ENCODE data around the gene TAC3.
"Not testable (repeated sequence)": the region's sequence is repeated elsewhere in the genome, so short reads cannot be mapped to it uniquely, and the experiment has no call there.

Gene TAC3

GRCh38 chr12:57004651-57005050 lies 11.7 kb downstream of the TAC3 start:
- no peak for DNase-seq (ENCODE audit: low read depth)

DNA sequence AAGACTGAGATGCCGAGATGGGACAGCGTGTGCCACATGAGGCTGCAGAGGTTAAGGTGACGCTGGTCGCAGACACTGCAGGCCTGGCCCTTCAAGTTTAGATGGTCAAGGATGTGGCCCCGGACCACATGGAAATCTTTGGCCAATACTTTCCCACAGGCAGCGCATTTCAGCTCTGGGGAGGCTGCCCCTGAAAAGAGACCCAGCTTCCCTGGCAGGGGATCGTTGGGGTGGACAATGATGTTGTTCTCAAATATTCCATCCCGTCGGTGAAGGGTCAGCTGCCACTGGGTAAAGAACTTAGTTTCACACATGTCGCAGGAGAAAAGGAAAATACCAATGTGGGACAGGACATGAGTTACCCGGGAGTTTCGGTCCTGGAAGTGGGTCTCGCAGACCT lies 12.9 kb downstream of the TAC3 start:
- DNase-seq (ENCODE audit: low read depth) = no peak

- peak; percentile 41 for DNase-seq (ENCODE audit: low read depth)
These were observed 14.9 kb downstream of the TAC3 start for GRCh38 chr12:57001448-57001906.

GRCh38 chr12:57000393-57000792 lies 15.9 kb downstream of the TAC3 start:
- no peak for DNase-seq (ENCODE audit: low read depth)

DNA sequence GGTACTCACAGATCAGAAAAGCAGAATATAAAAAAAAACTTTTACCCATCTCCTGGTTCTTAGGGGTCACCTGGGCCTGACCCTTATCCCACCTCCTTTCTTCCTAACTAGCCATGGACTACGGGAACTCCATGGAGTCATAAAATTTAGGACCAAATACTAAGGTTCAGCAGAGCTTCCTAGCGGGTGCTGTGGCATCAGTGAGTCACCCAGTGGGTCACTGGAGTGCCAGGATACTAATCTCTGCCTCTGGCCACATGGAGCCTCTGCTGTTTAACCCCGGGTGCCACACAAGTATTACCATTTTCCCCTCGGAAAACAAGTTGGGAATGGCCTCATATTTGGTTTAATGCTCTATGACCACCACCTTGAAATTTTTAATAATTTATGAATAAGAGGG lies 16.9 kb downstream of the TAC3 start:
- no peak for DNase-seq (ENCODE audit: low read depth)

DNA sequence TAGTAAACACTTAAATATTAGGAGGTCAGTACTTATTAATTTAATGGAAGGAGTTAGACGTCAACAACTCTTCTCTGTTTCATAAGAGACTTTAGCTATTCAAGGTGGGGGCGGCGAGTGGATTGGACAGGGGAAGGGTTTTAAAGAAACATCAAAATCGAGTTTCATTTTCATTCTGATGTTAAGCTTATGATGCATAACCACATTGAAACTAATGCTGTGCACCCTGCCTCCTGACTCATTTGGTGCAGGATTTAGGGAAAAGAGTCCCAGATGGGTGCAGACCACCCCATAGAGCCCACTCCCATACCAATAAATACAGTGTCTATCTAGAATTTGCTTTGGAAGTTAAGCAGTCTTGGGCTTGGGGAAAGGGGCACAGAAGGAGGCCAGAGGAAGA lies 17.3 kb downstream of the TAC3 start:
- DNase-seq (ENCODE audit: low read depth) = no peak

DNA sequence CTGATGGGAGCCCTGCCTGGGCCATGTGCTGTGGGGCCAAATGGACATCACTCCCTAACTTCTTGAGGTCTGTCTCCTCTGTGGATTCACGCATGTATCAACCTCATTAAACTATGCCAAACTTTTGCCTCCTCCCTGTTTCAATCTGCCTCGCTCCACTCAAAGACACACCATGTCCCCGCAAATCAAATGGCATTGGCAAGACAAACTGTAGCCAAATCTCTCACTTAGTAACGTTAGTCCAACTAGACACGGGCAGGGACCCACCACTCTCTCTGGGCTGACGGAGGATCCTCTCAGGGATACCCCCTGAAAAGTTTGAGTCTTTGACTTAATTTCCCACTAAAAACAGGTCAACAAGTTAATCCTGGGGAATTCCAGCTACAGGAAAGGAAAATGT lies 18.0 kb downstream of the TAC3 start:
- DNase-seq (ENCODE audit: low read depth) = no peak

GRCh38 chr12:56996793-56997545 lies 19.4 kb downstream of the TAC3 start:
- DNase-seq (ENCODE audit: low read depth) = no peak

DNA sequence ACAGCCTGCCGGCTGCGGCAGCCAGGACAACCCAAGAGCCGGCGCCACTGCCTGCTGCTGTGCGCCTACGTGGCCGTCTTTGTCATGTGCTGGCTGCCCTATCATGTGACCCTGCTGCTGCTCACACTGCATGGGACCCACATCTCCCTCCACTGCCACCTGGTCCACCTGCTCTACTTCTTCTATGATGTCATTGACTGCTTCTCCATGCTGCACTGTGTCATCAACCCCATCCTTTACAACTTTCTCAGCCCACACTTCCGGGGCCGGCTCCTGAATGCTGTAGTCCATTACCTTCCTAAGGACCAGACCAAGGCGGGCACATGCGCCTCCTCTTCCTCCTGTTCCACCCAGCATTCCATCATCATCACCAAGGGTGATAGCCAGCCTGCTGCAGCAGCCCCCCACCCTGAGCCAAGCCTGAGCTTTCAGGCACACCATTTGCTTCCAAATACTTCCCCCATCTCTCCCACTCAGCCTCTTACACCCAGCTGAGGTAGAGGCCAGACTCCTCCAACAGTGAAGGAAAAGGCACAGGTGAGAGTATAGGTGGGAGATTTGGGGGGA lies 20.3 kb downstream of the TAC3 start:
- no peak for DNase-seq (ENCODE audit: low read depth)

DNA sequence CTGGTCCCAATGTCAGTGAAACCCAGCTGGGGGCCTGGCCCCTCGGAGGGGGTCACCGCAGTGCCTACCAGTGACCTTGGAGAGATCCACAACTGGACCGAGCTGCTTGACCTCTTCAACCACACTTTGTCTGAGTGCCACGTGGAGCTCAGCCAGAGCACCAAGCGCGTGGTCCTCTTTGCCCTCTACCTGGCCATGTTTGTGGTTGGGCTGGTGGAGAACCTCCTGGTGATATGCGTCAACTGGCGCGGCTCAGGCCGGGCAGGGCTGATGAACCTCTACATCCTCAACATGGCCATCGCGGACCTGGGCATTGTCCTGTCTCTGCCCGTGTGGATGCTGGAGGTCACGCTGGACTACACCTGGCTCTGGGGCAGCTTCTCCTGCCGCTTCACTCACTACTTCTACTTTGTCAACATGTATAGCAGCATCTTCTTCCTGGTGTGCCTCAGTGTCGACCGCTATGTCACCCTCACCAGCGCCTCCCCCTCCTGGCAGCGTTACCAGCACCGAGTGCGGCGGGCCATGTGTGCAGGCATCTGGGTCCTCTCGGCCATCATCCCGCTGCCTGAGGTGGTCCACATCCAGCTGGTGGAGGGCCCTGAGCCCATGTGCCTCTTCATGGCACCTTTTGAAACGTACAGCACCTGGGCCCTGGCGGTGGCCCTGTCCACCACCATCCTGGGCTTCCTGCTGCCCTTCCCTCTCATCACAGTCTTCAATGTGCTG lies 21.0 kb downstream of the TAC3 start:
- no peak for DNase-seq (ENCODE audit: low read depth)

DNA sequence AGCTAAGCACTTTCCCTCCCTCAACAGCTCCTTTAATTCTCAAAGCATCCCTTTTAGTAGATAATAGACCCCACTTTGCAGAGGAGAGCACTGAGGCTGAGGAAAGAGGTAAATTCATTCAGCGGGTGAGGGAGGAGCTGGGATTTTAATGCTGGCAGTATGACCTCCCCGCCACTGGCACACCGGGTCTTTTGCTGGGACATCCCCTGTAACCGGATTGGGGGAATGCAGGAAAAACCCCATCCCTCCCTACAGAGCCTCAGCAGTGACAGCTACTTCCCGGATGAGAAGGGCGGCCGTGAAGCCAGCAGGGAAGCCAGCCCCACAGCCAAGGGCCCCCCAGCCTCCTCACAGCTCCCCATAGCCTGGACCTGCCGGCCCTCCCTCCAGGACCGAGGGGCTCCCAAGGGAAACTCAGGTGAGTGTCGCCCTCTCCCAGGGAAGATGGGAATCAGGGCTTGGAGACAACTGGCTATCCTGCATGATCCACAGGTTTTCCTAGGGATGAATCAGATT lies 22.0 kb downstream of the TAC3 start:
- no peak for DNase-seq (ENCODE audit: low read depth)

- no peak for DNase-seq (ENCODE audit: low read depth)
These were observed 23.0 kb downstream of the TAC3 start for GRCh38 chr12:56993346-56993745.

DNA sequence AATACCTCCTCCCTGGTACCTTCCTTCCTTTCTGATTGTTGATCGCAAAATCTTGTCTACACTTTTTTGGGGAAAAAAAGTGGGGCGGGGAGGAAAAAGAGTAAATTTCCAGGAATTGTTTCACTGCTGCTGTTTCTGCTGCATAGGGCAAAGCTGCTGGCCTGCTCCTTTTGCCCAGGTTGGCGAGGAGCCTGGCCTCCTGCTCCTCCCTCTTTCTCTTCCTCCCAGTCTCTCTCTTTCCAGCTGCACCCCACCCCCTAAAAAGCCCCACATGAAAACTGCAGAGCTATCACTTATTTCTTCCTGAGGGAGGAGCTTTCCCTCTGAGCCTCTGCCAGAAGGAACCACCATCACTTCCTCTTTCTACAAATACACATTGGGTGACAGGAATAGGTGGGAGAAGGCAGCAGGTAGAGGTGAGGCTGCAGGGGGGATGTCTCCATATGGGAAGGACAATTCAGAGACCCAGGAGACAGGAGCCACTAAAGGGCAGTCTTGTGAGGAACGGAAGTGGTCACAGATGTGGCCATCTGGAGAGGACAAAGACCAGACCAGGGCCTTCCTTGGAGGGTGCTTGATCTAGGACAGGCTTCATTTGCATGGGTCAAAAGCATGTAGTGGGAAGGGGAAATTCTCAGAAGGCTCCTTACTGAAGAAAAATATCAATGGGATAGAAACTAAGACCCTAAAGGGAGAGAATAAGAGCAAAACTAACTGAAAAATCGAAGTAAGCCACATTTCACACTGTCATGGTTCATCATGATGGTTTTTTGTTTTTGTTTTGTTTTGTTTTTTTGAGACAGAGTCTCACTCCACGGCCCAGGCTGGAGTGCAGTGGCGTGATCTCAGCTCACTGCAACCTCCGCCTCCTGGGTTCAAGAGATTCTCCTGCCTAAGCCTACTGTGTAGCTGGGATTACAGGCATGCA lies 24.7 kb downstream of the TAC3 start:
- DNase-seq (ENCODE audit: low read depth) = no peak

DNA sequence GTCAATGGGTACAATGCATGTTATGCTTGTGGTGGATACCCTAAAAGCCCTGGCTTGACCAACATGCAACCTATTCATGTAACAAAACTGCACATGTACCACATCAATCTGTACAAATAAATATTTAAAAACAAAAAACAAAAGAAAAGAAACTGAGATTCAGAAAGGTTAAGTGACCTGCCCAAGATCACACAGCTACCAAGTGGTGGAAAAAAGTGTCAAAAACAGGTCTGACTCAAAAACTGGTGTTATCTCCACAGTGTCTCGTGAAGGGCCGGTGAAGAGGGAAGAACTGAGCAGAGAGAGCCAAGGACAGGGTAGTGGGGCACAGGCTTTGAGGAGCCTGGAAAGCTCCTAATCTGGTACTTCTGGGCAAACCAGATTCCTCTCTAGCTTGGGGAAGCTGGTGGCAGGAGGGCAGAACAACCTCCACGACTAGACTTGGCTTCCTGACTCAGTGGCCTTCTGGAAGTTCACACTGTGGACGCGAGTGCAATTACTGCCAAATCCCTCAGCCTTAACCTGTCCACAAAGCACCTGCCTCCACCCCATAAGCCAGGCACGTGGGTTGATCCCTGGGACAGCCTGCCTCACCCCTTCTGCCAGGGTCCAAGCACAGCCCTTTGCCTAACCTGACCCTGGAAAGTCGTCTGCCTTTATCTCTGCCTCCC lies 25.5 kb downstream of the TAC3 start:
- no peak for DNase-seq (ENCODE audit: low read depth)

GRCh38 chr12:56989861-56990610 lies 26.3 kb downstream of the TAC3 start:
- DNase-seq (ENCODE audit: low read depth) = no peak

GRCh38 chr12:56988207-56988739 lies 28.1 kb downstream of the TAC3 start:
- DNase-seq (ENCODE audit: low read depth) = no peak

- peak; percentile 58 for DNase-seq (ENCODE audit: low read depth)
These were observed 28.7 kb downstream of the TAC3 start for GRCh38 chr12:56987551-56988053.

DNA sequence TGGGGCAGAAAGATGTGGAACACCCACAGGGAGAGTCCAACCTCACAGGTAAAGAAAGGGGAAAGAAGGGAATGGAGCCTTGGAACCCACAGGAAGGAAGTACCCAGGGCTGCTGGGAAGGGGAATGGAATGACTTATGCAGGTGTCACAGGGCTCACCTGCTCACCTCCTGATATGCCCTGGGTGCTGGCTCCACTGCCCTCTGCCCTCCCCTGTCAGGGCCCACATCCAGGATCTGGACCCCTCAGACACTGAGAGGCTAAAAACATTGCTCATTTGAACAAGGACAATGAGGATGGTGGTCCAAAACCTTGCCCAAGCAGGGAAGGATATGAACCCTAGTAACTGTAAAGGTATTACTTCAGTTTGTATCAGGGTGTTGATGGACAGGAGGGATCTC lies 29.3 kb downstream of the TAC3 start:
- no peak for DNase-seq (ENCODE audit: low read depth)

- not testable (repeated sequence) for DNase-seq (ENCODE audit: low read depth)
These were observed 30.6 kb downstream of the TAC3 start for GRCh38 chr12:56985714-56986113.

- DNase-seq (ENCODE audit: low read depth) = no peak
These were observed 32.9 kb downstream of the TAC3 start for GRCh38 chr12:56983386-56983785.

Data from stimulated activated CD8-positive, alpha-beta memory T cell treated with anti-CD3 and anti-CD28 coated beads, Interleukin-7, amount 100 ng/mL, for 24 hours (primary cell).